Measurements from ENCODE around the gene RPL27.
A peak's percentile ranks its signal among the peaks of the same experiment; 100 is the strongest.
"Not testable (repeated sequence)": the region's sequence is repeated elsewhere in the genome, so short reads cannot be mapped to it uniquely, and the experiment has no call there.

RPL27 gene

GRCh38 chr17:42997390-42997983 lies 732 bp upstream of the RPL27 start:
- DNase-seq, result no peak

- DNase-seq, result no peak
Observed at GRCh38 chr17:42999003-42999525, 845 bp downstream of the RPL27 start.

- DNase-seq, result not testable (repeated sequence)
Observed at GRCh38 chr17:43000894-43001293, 2.7 kb downstream of the RPL27 start.

GRCh38 chr17:43003542-43004172 lies 5.4 kb downstream of the RPL27 start:
- no peak for DNase-seq

GRCh38 chr17:43006639-43007551 lies 8.7 kb downstream of the RPL27 start, which contains the start of gene IFI35:
Gene IFI35, plus strand, starts transcription at chr17:43006784. Its CDS starts 164 bp downstream, at chr17:43006948.
- peak; percentile 89 for DNase-seq

GRCh38 chr17:43010667-43011308 lies 12.6 kb downstream of the RPL27 start:
- no peak for DNase-seq

GRCh38 chr17:43011728-43012472 lies 13.7 kb downstream of the RPL27 start:
- no peak for DNase-seq

- no peak for DNase-seq
Observed at GRCh38 chr17:43013296-43013695, 15.1 kb downstream of the RPL27 start.

- no peak for DNase-seq
Observed at GRCh38 chr17:43014020-43014648, 15.9 kb downstream of the RPL27 start.

GRCh38 chr17:43014649-43015542 lies 16.7 kb downstream of the RPL27 start:
- DNase-seq, result no peak

GRCh38 chr17:43015579-43015978 lies 17.4 kb downstream of the RPL27 start:
- DNase-seq, result no peak

GRCh38 chr17:43016216-43016615 lies 18.0 kb downstream of the RPL27 start:
- no peak for DNase-seq

GRCh38 chr17:43018008-43018853 lies 20.0 kb downstream of the RPL27 start:
- DNase-seq, result peak; percentile 61

GRCh38 chr17:43018932-43019331 lies 20.7 kb downstream of the RPL27 start:
- DNase-seq, result no peak

- DNase-seq, result no peak
Observed at GRCh38 chr17:43019418-43019817, 21.2 kb downstream of the RPL27 start.

- no peak for DNase-seq
Observed at GRCh38 chr17:43020030-43020621, 21.9 kb downstream of the RPL27 start.

GRCh38 chr17:43020789-43021740 lies 22.8 kb downstream of the RPL27 start:
- DNase-seq, result peak; percentile 45
